HG02623 (cell line): ENCODE data around the gene C22orf42.
"Not testable (repeated sequence)": the region's sequence is repeated elsewhere in the genome, so short reads cannot be mapped to it uniquely, and the experiment has no call there.

ENCODE experiments used
- ATAC-seq: cut with Tn5 transposase; IDR thresholded peaks from one replicate; pipeline ENCODE4 v1.9.1; 2021; ENCODE audit warnings: moderate library complexity; ENCODE audit not compliant: unreplicated experiment

C22orf42 gene

DNA sequence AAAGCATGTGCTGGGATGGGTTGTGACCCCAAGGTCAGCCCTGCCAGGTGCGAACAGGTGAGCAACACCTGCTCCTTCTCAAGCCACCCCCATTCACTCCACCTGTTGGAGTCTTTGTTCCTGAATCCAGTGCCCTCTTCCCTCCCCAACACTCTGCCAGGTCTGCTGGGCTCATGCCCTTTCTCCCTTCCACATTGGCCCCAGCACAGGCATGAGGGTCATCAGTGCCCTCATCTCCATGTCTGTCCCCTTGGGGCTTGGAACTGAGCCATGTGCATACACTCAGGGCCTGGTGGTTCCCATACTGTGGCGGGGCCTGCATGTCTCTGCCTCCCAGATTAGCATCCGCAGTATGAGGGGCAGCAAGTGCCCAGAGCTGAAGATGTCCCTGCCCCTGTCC, 26.7 kb upstream of the C22orf42 start:
- no peak for ATAC-seq

DNA sequence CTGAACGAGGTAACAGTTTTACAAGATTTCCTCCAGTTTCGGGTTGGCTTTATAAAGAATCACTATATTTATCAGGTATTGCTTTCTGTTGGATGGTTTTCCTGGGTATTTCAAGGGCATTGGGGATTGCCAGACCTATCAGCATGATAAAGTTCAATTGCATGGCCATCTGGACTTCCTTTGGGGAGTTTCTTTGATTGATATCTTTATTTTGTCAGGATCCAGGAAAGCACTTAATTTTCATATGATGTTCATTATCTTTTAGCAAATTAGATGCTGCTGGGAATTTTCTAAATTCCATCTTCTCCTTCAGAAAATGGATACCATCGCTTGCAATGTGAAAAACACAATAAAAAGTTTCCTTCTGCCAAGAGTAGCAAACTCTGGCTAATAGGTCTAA, 24.5 kb upstream of the C22orf42 start:
- no peak for ATAC-seq

DNA sequence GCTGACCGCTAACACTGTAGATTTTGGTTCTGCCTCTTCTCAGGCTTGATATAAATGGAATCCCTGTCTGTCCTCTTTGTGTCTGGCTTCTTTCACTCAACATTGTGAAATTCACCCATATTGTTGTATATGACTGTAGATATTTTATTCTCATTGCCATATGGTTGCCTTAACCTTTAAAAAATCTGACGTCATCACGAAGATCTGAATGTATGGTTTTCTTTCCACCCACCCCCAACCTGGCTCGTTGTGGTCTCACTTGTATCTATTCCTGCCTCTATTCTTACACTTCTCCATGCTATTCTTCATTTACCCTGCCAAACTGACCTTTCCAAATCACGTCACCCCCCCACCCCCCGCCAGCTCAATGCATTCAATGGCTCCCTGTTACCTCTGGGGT, 21.9 kb upstream of the C22orf42 start:
- ATAC-seq = no peak

DNA sequence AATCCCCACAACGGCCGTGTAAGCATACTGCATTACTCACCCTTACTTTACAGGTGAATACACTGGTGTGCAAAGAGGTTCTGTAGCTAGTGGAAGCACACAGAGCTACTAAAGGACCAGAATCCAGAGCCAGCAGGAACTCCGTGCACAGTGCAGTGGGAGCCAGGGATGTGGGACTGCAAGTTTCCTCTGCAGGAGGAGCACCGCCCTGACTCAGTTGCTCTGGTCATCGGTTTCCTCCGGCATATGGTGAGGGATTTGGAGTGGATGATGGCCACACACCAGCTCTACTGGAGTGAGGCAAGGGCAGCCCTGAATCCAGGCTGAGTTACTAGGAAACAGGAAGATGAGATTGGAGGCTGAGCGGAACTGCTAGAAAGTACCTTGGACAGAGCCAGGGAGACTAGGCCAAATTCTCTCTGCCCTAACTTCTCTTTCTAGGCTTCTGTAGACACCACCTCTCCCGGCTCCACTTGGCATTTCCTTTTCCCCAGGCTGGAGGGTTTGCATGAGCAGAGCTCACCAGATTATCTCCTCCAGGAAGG, 18.2 kb upstream of the C22orf42 start:
- no peak for ATAC-seq

DNA sequence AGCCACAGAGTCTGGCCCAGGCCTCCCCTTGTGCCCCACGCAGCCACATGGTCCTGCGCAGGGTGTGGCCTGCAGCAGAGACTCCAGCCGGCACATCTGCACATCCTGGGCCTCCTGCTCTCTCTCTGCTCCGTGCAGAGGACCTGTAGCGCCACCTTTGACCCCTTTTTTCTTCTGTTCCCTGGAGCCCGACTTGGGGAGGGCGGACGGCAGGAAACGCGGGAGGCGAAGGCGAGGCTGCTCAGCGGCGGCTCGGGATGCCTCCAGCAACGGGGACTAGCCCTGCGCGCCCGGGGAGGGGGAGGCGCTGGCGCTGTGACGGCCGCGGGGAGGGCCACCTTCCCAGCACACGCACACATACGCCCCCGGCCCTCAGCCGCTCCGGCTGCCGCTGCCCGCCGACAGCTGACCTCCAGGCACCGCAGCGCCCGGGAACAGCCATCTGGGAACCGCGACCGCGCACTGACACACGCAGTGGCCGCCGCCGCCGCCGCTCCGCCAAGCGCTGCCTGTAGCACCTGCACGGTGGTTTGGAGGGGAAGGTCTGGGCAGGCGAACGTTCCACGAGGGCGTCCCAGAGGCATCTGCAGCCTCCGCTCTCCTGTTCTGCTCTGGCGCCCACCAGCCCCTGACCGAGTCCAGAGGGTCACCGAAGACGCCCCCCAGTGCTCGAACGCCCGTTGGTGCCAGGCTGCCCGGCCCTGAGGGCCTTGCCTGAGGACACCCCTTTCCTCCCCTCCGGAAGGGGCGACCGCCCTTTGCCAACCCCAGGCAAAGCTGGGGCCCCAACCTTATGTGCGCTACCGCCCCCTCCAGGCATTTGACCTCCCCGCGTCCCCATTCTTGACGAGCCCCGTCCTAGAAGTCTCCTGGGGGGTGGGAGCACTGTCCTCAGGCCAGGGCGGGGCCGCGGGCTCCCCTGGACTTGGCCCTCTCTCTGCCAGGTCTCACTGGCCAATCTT, 16.9 kb upstream of the C22orf42 start:
- no peak for ATAC-seq

DNA sequence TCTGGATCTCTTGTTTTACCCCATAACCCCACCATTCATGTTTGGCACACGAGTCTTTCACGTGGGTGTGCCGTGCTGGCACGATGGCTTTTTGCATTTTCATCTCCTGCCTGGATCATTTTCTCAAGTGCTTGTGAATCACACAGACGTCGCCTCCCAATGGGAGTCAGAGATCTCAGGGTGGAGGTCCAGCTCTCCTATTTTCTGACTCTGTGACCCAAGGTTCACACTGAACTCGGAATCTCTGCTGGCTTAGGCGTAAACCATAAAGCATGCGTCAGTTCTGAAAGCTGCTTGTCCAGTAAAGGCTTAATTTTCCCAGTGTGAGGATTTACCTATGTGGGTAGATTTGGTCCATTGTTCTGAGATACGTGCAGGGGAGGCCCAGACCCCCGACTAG, 16.0 kb upstream of the C22orf42 start:
- ATAC-seq = no peak

DNA sequence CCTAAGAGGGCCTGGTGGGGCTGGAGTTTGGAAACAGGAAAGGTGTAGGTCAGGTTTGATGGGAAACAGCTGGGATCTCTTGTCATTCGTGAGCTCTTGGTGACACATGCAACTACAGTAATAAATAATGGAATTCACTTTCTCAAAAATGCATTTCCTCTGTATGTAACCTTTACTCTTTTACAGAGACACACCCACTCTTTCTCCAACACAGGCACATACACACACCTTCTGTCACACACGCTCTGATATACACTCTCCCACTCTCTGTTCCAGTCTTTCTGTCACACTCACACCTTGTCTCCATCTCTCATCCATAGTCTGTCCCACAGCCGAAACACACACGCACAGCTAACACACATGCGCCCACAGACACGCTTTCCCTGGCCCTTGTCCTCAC, 6.6 kb upstream of the C22orf42 start:
- no peak for ATAC-seq

DNA sequence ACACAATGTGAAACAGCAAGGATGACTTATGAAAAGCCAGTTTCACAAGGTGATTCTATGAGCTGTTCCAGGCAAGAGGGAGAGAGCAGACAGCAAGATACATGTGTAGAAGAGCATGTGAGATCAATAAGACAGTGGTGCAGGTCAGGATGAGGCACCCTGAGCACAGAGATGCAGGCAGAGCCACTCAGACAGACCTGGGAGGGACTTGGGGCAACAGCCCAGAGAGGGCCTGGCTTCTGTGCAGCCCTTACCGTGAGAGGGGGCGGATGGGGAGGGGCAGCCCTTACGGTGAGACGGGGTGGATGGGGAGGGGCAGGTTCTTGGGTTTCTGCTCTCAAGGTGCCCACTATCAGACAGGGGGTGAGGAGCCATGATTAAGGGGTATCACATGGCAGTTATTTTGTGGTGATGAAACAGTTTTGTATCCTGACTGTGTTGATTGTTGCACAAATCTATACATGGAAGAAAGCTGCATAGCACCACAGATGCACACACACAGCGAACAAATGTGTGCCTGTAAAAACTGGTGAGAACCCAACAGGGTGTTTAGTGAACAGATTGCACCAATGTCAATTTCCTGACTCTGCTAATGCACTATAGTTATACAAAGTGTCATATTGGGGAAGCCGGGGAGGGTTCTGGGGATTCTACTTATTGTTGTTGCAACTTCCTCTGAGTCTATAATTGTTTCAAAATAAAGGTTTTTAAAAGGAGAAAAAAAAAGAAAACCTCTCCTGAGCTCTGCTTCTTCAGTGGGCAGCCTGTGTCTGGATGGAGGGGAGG, 5.2 kb upstream of the C22orf42 start:
- no peak for ATAC-seq

DNA sequence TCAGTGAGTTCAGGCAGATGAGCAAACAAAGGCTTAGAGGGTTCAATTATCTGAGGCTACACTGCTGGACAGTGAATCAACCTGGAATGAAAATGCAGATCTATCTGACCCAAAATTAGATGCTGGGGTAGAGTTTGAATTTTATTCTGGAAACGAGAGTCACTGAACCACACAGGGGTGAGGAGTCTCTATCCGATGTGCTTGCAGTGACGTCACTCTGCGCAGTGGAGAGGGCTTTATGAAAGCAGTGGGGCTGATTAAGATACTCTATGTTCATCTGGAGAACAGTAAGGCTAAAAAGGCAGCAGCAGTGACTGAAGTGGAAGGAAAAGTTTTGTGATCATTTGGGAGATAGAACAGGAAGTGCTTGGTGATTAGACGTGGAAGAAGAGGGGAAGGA, 1.3 kb upstream of the C22orf42 start:
- not testable (repeated sequence) for ATAC-seq

DNA sequence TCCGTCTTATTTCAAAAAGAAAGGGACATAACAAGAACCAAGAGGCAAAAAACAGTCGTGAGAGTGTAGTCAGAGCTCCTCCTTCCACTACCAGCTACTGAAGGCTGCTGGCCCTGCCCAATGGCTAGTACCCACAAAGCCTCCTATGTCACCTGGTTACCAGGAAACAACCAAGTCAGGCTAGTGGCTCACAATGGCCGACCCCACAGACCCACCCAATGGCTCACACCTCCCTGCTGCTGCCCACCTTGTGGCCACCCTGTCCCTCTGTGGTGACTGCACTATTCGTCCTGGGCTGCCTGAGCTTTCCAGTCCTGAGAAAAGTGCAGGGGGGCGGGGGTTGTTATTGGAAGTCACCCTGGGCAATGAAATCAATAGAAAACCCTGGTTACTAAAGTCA, 1.5 kb downstream of the C22orf42 start:
- not testable (repeated sequence) for ATAC-seq

DNA sequence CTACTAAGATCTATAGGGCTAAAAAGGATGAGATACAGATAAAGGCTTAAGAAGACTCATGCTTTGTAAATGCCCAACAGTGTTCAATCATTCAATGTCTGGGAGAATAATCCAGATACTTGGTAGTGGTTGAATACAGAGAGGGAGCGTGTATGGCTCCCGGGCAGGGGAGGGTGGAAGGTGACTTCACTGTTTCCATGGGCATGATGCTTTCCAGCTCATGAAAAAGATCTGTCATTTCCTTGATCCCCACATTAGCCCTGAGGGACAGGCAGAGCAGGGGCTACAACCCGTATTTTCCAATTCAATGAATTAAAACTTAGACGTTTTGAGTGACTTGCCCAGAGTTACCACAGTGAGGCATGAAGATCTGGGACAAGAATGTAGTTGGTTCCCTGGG, 4.4 kb downstream of the C22orf42 start:
- not testable (repeated sequence) for ATAC-seq

DNA sequence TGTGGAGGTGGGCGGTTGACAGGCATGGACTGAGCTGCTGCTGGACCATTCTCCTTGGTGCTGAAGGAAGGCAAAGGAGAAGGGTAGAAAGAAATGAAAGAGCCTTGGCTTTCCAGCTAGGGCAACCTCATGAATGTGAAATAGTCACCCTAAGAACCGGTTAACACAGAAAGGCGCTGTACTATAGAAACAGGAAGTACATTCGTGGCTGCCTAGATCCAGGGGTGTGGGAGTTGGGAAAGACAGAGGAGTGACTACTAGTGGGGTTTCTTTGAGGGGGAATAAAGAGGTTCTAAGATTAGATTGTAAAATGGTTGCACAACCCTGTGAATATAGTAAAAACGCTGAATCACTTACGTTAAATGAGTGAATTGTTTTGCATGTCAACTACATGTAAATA, 7.5 kb downstream of the C22orf42 start:
- not testable (repeated sequence) for ATAC-seq

DNA sequence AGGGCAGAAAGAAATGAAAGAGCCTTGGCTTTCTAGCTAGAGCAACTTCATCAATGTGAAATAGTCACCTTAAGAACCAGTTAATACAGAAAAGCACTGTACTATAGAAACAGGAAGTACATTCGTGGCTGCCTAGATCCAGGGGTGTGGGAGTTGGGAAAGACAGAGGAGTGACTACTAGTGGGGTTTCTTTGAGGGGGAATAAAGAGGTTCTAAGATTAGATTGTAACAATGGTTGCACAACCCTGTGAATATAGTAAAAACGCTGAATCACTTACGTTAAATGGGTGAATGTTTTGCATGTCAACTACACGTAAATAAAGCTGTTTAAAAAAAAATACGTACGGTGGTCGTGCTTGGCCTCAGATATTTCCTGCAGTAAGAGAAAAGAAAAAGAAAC, 8.5 kb downstream of the C22orf42 start:
- ATAC-seq = not testable (repeated sequence)

DNA sequence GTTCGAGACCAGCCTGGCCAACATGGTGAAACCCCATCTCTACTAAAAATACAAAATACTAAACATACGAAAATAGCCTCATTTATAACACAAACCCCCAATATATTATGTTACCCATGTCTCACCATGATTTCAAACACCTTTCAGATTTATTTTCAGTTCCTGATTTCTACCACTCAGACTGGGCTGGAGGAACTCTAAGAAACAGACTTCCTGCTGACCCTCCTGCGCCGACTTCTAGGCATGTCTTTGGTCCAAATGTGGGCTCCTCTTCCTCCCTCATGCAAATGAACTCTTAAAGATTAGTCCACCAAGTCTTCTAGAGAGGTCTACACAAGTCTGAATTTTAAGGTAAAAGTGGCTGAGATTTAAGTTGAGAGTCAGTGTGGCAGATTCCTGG, 10.7 kb downstream of the C22orf42 start:
- not testable (repeated sequence) for ATAC-seq

DNA sequence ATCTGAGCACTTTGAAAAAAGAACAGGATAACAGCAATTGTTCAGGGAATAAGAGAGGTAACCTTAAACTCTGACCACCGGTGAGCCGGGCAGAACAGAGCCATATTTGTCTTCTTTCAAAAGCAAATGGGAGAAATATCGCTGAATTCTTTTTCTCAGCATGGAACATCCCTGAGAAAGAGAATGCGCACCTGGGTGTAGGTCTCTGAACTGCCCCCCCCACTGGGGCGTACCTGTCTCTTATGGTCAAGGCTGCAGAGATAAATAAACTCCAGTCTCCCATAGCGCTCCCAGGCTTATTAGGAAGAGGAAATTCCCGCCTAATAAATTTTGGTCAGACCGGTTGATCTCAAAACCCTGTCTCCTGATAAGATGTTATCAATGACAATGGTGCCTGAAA, 12.0 kb downstream of the C22orf42 start:
- not testable (repeated sequence) for ATAC-seq

DNA sequence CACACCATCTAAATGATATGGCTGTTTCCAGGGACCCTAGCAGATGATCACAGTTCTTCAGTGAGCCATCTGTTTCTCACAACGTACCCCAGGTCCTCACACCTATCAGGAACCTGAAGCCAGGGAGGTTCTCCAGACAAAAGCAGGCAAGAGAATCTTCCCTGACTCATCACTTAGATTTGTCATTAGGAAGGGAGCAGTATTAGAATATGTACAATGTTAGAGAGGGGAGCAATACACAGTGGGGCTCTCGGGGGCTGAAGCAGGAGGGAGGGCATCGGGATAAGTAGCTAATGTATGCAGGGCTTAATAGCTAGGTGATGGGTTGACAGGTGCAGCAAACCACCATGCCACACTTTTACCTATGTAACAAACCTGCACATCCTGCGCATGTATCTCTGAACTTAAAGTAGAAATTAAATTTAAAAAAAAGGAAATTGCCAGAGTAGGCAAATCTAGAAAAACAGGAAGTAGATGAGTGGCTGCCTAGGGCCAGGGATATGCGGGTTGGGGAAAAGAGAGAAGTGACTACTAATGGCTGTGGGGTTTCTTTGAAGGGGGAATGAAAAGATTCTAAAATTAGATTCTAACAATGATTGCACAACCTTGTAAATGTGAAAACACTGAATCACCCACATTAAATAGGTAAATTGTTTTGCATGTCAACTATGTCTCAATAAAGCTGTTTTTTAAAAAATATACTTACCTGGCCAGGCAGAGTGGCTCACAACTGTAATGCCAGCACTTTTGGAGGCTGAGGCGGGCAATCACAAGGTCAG, 14.4 kb downstream of the C22orf42 start:
- no peak for ATAC-seq

DNA sequence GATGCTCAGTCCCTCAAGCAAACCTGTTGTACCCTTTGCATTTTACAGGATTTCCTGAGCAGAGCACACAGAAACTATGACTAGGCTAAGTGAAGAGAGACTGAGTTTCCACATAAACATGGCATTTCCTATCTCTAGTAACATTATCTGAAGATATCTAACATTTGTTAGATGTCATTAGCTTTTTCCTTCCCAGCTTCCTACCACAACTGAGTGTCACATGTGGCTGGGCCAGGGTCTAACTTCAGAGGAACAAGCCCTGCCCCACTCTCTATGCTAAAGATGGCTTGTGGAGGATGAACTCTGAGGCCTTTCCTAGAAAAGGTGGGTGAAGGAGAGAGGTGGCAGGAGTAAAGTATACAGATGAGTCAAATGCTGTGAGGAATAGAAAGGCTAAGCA, 16.5 kb downstream of the C22orf42 start:
- no peak for ATAC-seq

DNA sequence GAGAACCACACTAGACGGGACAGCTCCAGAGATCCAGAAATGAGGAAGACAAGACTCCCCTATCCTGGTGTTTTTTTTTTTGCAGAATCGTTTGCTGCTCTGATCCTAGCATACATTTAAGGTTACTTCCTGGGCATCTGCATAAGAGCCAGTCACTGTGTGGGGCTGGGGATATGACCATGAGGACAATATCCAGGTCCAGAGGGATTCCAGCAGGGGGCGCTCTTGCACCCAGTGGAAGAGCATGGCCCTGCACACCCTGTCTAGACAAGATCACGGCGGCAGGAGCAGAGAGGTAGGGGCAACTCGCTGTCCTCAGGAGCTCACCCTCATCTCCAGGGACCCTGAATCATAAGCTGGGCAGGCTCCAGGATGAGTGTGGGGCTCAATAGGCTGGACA, 18.4 kb downstream of the C22orf42 start:
- not testable (repeated sequence) for ATAC-seq

DNA sequence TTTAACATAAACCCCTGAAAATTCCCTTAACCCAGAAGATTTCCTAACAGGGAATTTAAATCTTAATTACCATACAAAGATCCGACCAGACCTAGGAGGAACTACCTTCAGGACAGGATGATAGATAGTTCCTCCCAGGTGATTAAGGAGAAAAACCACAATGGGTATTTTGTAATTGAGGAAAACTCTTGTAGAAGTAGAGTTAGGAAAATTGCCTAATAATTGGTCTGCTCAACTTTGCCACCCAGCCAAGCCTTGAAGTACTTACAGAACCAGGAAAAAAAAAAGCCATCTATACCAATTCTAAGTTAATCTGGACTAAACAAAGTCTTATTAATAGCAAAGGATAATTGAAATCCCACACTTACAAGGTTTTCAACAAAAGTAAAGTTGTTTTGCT, 20.5 kb downstream of the C22orf42 start:
- not testable (repeated sequence) for ATAC-seq

DNA sequence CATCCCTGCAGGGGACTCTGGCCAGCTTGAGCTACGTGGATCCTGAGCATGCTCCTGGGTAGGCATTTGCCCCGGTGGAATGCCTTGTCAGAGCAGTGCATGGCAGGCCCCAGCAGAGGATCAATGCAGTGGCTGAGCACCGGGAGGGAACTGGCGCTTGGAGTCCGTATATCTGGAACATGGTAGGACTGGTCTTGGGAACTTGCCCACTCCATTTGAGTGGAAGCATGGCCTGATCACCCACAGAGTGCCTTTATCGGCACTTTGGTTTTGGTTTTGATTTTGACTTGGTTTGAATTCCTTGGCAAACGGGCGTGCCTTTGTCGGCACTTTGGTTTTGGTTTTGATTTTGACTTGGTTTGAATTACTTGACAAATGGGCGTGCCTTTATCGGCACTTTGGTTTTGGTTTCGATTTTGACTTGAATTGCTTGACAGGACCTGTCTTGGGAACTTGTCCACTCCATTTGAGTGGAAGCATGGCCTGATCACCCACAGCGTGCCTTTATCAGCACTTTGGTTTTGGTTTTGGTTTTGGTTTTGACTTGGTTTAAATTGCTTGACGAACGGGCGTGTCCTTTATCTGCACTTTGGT, 21.3 kb downstream of the C22orf42 start:
- not testable (repeated sequence) for ATAC-seq
